T-cell (primary cell): ENCODE data around the gene PCDH12. TPM values are rescaled to one million over a fixed set of nuclear protein-coding genes. Genes with fewer than 3 reads are reported as not detected.

Source experiments
- ATAC-seq, 4 experiments: fragments of 200-7000 bp in 3 of 4; fragments of 150-1000 bp in 1 of 4; cut with Tn5 transposase; replicated peaks in 1 of 4; 1 replicate in 3 of 4; 2 replicates in 1 of 4; pipeline ENCODE4 v1.10.0; 2021; ENCODE audit warnings: moderate library complexity in 3 of 4, mild to moderate bottlenecking in 2 of 4, moderate number of reproducible peaks in 1 of 4
- CTCF ChIA-PET, 2 donors: fragments of 300-600 bp; sonication (Branson Sonifier 250); formaldehyde crosslinking; loops; one replicate each; lab custom pipeline; 2022; ENCODE audit warnings: antibody characterized with exemption in 2 of 2; lab: Charles Lee
- POLR2A ChIA-PET, 2 donors: fragments of 300-600 bp; sonication (Branson Sonifier 250); formaldehyde crosslinking; loops; one replicate each; lab custom pipeline; 2022; ENCODE audit warnings: antibody characterized with exemption in 2 of 2; lab: Charles Lee
- DNase-seq, 35 experiments: peaks; one replicate each; pipeline versions ENCODE4 v3.0.0 to v3.0.0-alpha.2; 2013 to 2023
- H3K27ac ChIP-seq: one replicate; pipeline ENCODE4 v1.5.1; 2013; ENCODE audit warnings: low read length
- H3K27me3 ChIP-seq, 2 experiments: replicated peaks in 1 of 2; 1 replicate in 1 of 2; 2 replicates in 1 of 2; pipeline versions ENCODE4 v1.6.1 to v1.7.0; 2013; ENCODE audit warnings: low read length in 1 of 2, mixed read lengths in 1 of 2; ENCODE audit not compliant: control insufficient read depth in 2 of 2, insufficient read depth in 2 of 2; ENCODE audit errors: extremely low read depth in 1 of 2
- H3K36me3 ChIP-seq, 2 donors: 1 replicate in 1 of 2; 2 replicates in 1 of 2; pipeline versions ENCODE4 v1.6.1 to v1.7.0; 2013; ENCODE audit warnings: low read length in 1 of 2; ENCODE audit not compliant: control insufficient read depth in 2 of 2, insufficient read depth in 1 of 2; ENCODE audit errors: extremely low read depth in 1 of 2
- H3K4me1 ChIP-seq, 2 experiments: 1 replicate in 1 of 2; 2 replicates in 1 of 2; pipeline versions ENCODE4 v1.6.1 to v1.7.0; 2013; ENCODE audit warnings: low read length in 2 of 2, mixed read lengths in 1 of 2; ENCODE audit not compliant: insufficient read depth in 2 of 2, control insufficient read depth in 1 of 2; ENCODE audit errors: extremely low read depth in 1 of 2
- H3K4me3 ChIP-seq, 2 donors: 1 replicate in 1 of 2; 2 replicates in 1 of 2; pipeline versions ENCODE4 v1.5.1 to v1.7.0; 2013; ENCODE audit warnings: mild to moderate bottlenecking in 2 of 2, low read length in 1 of 2, moderate library complexity in 1 of 2; ENCODE audit not compliant: control insufficient read depth in 1 of 2; ENCODE audit errors: extremely low read depth in 1 of 2
- H3K9me3 ChIP-seq: 2 replicates; pipeline ENCODE4 v1.7.0; 2013
- H3K27ac Mint-ChIP-seq, 2 donors: one replicate each; pipeline ENCODE4 v1.8.0; 2020 to 2021; ENCODE audit warnings: mild to moderate bottlenecking in 2 of 2, mixed read lengths in 2 of 2
- H3K27me3 Mint-ChIP-seq, 2 donors: one replicate each; pipeline ENCODE4 v1.8.0; 2021 to 2022; ENCODE audit warnings: mixed read lengths in 2 of 2
- H3K36me3 Mint-ChIP-seq: one replicate; pipeline ENCODE4 v1.8.0; 2021; ENCODE audit warnings: mixed read lengths
- H3K4me1 Mint-ChIP-seq, 3 donors: one replicate each; pipeline ENCODE4 v1.8.0; 2020 to 2022; ENCODE audit warnings: mixed read lengths in 3 of 3, mild to moderate bottlenecking in 1 of 3
- H3K4me3 Mint-ChIP-seq, 3 donors: one replicate each; pipeline ENCODE4 v1.8.0; 2020 to 2022; ENCODE audit warnings: mild to moderate bottlenecking in 3 of 3, mixed read lengths in 3 of 3, moderate library complexity in 3 of 3
- H3K9me3 Mint-ChIP-seq, 3 donors: one replicate each; pipeline ENCODE4 v1.8.0; 2020 to 2022; ENCODE audit warnings: mixed read lengths in 3 of 3
- WGBS: methylation state at CpG from one replicate; pipeline ENCODE4 v1.1.5; 2013; ENCODE audit warnings: missing lambda C conversion rate; ENCODE audit not compliant: insufficient coverage; 5-methylcytosine and 5-hydroxymethylcytosine counted together
- total RNA-seq, 35 experiments: library from RNA in 6 of 35; stranded (reverse) in 6 of 35; fragments of 120-200 nt in 1 of 35; gene quantifications; one replicate each; pipeline versions ENCODE4 v1.2.1 to v1.2.4 and lab custom pipeline; 2013 to 2026

Gene PCDH12
- total RNA-seq, 5 donors from 2014 or later (not counting 1 experiment from before 2014, with no cell fraction given) = 0.07 to 0.09 TPM; not detected in 3

DNA sequence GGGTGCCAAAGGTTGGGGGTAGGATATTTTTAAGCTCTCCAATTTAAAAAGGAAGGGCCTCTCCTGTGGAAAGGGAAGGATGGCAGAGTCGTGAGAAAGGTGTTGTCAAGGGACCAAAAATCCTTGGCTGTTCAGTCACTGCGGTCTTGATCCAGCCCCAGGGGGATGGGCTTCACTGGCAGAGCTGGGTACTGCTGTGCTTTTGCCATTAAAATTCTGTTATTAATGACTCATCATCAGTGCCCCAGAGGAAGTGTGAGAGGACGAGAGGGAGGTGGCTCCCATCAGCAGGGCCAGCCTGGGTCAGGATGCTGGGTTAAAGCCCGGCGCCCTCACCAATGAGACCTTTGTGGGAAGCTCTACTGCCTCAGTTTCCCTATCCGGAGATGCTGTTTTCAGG, 16.7 kb downstream of the PCDH12 start:
- ATAC-seq (no peak), DNase-seq (no peak)
- Mint-ChIP-seq H3K27ac (peak overlapping the region; percentile 48 to 65), H3K36me3 (peaks cover 20% of the 10 kb centered on the region), H3K4me3 (no peak overlapping the region), H3K9me3 (no peaks in the 10 kb centered on the region), H3K27me3 (no peaks in the 10 kb centered on the region), H3K4me1 (peaks cover 0 to 9% (median 2%) of the 10 kb centered on the region in 3 donors)
- H3K27ac ChIP-seq = no peak overlapping the region
- H3K36me3 ChIP-seq = peaks cover 18 to 31% of the 10 kb centered on the region in 2 donors
- POLR2A ChIA-PET = interaction anchor here (1.2 to 1.5 kb wide), 2 partner anchors 10 to 18 kb away, joined by 3 to 4 read pairs; no protein-coding TSS in a partner anchor
- H3K27me3 ChIP-seq = no peaks in the 10 kb centered on the region
- H3K4me3 ChIP-seq = no peak overlapping the region
- CTCF ChIA-PET = interaction anchor here in 1 of 2 donors (0.6 to 2.0 kb wide), 2 partner anchors 18 to 19 kb away, joined by 3 to 9 read pairs; no protein-coding TSS in a partner anchor
- no peaks in the 10 kb centered on the region for H3K9me3 ChIP-seq
- 81% methylated on average over 5 of the region's 6 CpGs for WGBS
- H3K4me1 ChIP-seq = no peaks in the 10 kb centered on the region

DNA sequence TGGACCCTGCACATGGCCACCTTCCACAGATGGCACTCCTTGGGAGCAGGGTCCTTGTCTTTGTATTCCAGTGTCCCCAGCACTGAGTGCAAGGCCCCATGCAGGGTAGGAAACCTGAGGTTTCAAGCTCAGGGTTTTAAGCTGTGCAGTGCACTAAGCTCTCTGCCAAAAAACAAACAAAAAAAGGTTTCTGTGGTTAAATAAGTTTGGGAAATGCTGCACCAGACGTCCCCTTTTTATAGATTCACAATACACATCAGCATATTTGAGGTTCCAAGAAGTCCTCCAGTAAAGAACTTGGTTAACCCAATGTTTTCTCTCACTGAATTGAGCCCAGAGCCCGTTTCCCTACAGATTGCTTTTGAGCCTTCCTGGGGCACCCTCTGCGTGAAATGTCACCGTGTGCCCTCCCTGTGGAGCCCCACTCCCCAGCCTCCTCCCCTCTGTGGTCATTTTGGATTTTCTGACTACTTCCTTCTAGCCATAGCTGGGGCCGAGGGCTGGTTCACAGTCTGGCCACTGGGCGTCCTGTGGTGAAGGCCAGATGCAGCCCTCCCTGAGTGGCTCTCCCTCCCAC, 17.2 kb downstream of the PCDH12 start:
- peaks cover 23 to 36% of the 10 kb centered on the region in 2 donors for H3K36me3 ChIP-seq
- H3K4me1 ChIP-seq = no peaks in the 10 kb centered on the region
- Mint-ChIP-seq H3K36me3 (peaks cover 23% of the 10 kb centered on the region), H3K4me1 (peaks cover 0 to 9% (median 2%) of the 10 kb centered on the region in 3 donors), H3K9me3 (no peaks in the 10 kb centered on the region), H3K4me3 (no peak overlapping the region), H3K27me3 (no peaks in the 10 kb centered on the region), H3K27ac (peak overlapping the region; percentile 48 to 77)
- no peaks in the 10 kb centered on the region for H3K27me3 ChIP-seq
- POLR2A ChIA-PET = interaction anchor here (0.7 to 1.5 kb wide), 4 partner anchors 10 to 26 kb away, joined by 3 to 4 read pairs (median 3); no protein-coding TSS in a partner anchor
- CTCF ChIA-PET = interaction anchor here in 1 of 2 donors (0.6 to 2.0 kb wide), 3 partner anchors 18 to 25 kb away, joined by 3 to 9 read pairs (median 3); no protein-coding TSS in a partner anchor
- ATAC-seq (peak in 1 of 4 experiments; percentile 22), DNase-seq (no peak)
- no CpG with 5 or more reads among the region's 6 CpGs for WGBS
- no peak overlapping the region for H3K4me3 ChIP-seq
- no peaks in the 10 kb centered on the region for H3K9me3 ChIP-seq
- no peak overlapping the region for H3K27ac ChIP-seq

DNA sequence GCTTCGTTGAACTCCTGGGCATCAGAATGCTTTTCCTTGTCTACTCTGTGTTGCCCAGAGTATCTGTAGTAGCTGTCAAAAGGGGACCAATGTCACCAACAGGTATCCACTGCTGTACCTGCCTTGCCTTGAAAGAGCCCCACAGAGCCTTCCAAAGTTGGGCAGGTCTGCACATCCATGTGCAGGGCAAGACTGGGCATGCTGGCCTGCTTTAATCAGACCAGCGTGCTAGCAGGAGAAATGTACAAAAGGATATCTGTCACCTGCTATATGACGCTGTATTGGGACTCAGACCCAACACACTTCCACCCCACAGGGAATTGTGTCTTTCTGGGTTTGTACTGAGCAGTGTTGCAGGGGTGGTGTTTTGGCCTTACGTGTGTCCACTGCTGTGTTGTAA, 22.5 kb downstream of the PCDH12 start:
- Histone ChIP-seq H3K9me3 (no peaks in the 10 kb centered on the region), H3K36me3 (peaks cover 26 to 81% of the 10 kb centered on the region in 2 donors), H3K4me3 (no peak overlapping the region), H3K27me3 (no peaks in the 10 kb centered on the region), H3K4me1 (no peaks in the 10 kb centered on the region), H3K27ac (no peak overlapping the region)
- Mint-ChIP-seq H3K4me3 (no peak overlapping the region), H3K27me3 (no peaks in the 10 kb centered on the region), H3K4me1 (peaks cover 0 to 6% (median 0%) of the 10 kb centered on the region in 3 donors), H3K36me3 (peaks cover 52% of the 10 kb centered on the region), H3K27ac (peak overlapping the region in 1 of 2 donors; percentile 4), H3K9me3 (no peaks in the 10 kb centered on the region)
- ATAC-seq (no peak), DNase-seq (no peak)
- CTCF ChIA-PET = no interaction called here
- 100% methylated on average over 1 of the region's 4 CpGs for WGBS
- POLR2A ChIA-PET = no interaction called here

DNA sequence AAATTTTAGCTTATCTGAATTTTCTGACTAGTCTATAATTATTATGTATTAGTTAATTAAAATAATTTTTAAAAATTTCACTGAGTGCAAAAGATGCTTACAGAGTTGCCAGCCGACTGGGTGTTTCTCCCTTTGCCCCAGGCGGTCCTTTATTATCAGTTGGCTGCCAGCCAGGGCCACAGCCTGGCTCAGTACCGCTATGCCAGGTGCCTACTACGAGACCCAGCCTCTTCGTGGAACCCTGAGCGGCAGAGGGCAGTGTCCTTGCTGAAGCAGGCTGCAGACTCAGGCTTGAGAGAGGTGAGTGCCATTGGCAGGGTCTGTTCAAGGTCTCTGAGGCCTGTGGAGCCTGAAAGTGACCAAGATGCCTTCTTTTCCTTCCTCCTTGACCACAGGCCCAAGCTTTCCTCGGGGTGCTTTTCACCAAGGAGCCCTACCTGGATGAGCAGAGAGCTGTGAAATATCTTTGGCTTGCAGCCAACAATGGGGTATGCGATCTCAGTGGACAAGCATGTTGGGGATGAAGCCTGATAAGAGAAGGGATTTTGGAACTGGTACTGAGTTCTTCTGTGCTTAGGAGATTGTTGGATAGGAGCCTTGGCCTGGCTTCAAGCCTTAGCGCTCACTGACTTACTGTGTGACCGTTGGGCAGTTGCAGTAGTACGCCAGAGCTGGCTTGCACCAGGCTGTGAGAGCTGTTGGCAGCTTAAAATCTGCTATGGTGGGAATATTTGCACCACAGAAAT, 23.7 kb downstream of the PCDH12 start:
- Histone ChIP-seq H3K27me3 (no peaks in the 10 kb centered on the region), H3K36me3 (peaks cover 26 to 90% of the 10 kb centered on the region in 2 donors), H3K4me1 (no peaks in the 10 kb centered on the region), H3K27ac (no peak overlapping the region), H3K4me3 (no peak overlapping the region), H3K9me3 (no peaks in the 10 kb centered on the region)
- ChIA-PET POLR2A (interaction anchor here in 1 of 2 donors (0.5 kb wide), 1 partner anchor 9 kb away, joined by 3 read pairs; no protein-coding TSS in a partner anchor), CTCF (no interaction called here)
- Mint-ChIP-seq H3K4me1 (peaks cover 0 to 6% (median 0%) of the 10 kb centered on the region in 3 donors), H3K36me3 (peaks cover 50% of the 10 kb centered on the region), H3K9me3 (no peaks in the 10 kb centered on the region), H3K27ac (no peak overlapping the region), H3K27me3 (no peaks in the 10 kb centered on the region), H3K4me3 (no peak overlapping the region)
- WGBS = over 99% methylated on average over 10 of the region's 11 CpGs
- ATAC-seq (no peak), DNase-seq (no peak)

DNA sequence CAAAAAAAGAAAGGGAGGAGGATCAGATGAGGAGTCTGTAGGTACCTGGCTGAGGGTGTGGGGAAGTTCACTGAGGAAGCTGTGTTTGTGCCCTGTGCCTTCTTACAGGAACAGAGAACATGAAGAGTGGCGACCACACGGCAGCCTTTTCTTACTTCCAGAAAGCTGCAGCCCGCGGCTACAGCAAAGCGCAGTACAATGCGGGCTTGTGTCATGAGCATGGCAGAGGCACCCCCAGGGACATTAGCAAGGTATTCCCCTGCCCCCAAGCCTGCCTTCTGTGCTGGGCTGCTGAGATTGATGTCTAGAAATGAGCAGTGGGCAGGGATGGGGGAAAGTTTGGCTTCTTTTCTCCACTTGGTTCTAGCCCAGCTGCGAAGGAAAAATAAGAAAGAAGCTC, 24.9 kb downstream of the PCDH12 start:
- H3K36me3 Mint-ChIP-seq = peaks cover 54% of the 10 kb centered on the region
- WGBS = 100% methylated on average over 6 of the region's 7 CpGs
- Histone ChIP-seq H3K4me3 (no peak overlapping the region), H3K27me3 (no peaks in the 10 kb centered on the region), H3K27ac (no peak overlapping the region), H3K4me1 (no peaks in the 10 kb centered on the region), H3K9me3 (no peaks in the 10 kb centered on the region), H3K36me3 (peaks cover 24 to 92% of the 10 kb centered on the region in 2 donors)
- ChIA-PET POLR2A (no interaction called here), CTCF (no interaction called here)
- DNase-seq (no peak), ATAC-seq (no peak)
- no peak overlapping the region for H3K4me3 Mint-ChIP-seq
- H3K27me3 Mint-ChIP-seq = no peaks in the 10 kb centered on the region
- H3K27ac Mint-ChIP-seq = no peak overlapping the region
- H3K4me1 Mint-ChIP-seq = peaks cover under 1 to 6% (median 1%) of the 10 kb centered on the region in 3 donors
- no peaks in the 10 kb centered on the region for H3K9me3 Mint-ChIP-seq

DNA sequence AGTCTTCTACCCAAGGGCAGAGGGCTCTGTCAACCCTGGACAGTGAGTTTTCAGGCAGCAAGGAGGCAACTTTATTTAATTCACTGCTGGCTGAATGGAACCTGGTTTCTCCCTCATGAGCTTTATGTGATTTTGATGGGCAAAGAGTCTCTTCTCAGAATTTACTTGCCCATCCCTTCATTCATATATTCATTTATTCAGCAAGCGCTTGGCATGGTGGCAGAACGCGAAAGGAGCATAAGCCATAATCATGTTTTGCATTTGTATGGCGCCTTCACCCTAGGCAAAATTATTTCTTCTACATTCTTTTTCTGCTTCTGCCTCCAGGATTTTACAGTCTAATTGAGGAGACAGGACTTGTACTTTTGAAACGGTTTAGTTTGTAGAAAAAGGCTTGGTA, 26.3 kb downstream of the PCDH12 start:
- Mint-ChIP-seq H3K4me1 (peaks cover 12 to 14% (median 13%) of the 10 kb centered on the region in 3 donors), H3K36me3 (peaks cover 65% of the 10 kb centered on the region), H3K27ac (no peak overlapping the region), H3K4me3 (no peak overlapping the region), H3K9me3 (no peaks in the 10 kb centered on the region), H3K27me3 (no peaks in the 10 kb centered on the region)
- Histone ChIP-seq H3K4me3 (no peak overlapping the region), H3K27ac (no peak overlapping the region), H3K4me1 (no peaks in the 10 kb centered on the region), H3K9me3 (no peaks in the 10 kb centered on the region), H3K27me3 (no peaks in the 10 kb centered on the region), H3K36me3 (peaks cover 25 to 96% of the 10 kb centered on the region in 2 donors)
- WGBS = no CpG with 5 or more reads among the region's 5 CpGs
- ChIA-PET POLR2A (no interaction called here), CTCF (no interaction called here)
- ATAC-seq (no peak), DNase-seq (no peak)
